Measurements from ENCODE around the gene DTNBP1.

GRCh38 chr6:15618685-15619084 lies 44.1 kb downstream of the DTNBP1 start:
- TF ChIP-seq EZH2 (IDR thresholded peaks at IDR 0.05; ENCODE audit: borderline replicate concordance, low read depth, low read length, poor library complexity, severe bottlenecking) = no peak
- TF ChIP-seq, protein P1, sequence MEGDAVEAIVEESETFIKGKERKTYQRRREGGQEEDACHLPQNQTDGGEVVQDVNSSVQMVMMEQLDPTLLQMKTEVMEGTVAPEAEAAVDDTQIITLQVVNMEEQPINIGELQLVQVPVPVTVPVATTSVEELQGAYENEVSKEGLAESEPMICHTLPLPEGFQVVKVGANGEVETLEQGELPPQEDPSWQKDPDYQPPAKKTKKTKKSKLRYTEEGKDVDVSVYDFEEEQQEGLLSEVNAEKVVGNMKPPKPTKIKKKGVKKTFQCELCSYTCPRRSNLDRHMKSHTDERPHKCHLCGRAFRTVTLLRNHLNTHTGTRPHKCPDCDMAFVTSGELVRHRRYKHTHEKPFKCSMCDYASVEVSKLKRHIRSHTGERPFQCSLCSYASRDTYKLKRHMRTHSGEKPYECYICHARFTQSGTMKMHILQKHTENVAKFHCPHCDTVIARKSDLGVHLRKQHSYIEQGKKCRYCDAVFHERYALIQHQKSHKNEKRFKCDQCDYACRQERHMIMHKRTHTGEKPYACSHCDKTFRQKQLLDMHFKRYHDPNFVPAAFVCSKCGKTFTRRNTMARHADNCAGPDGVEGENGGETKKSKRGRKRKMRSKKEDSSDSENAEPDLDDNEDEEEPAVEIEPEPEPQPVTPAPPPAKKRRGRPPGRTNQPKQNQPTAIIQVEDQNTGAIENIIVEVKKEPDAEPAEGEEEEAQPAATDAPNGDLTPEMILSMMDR (conservative IDR thresholded peaks at IDR 0.05; ENCODE audit: low read depth, low read length) = no peak

Measured in A673 (cell line).